ENCODE data around the gene SMG6.

DNA sequence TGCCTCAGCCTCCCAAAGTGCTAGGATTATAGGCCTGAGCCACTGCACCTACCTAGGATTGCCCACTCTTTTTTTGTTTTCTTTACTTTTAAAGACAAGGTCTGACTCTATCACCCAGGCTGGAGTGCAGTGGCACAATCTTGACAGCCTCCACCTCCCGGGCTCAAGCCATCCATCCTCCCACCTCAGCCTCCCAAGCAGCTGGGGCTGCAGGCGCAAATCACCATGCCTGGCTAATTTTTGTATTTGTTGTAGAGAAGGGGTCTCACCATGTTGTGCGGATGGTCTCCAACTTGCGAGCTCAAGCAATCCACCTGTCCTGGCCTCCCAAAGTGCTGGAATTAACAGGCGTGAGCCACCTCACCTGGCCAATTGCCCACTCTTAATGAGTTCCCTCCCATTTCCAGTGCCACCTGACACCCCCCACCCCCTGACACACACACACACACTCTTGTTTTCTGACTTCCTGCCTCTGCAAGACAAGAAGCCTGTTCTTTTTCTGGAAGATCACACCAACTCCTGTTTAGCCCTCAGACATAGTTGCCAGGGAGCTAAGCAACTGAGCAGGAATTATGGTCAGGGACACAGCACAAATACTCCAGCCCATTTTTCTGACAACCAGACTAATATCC is 259.2 kb downstream of the SMG6 start:
- TF ChIP-seq, protein P1, sequence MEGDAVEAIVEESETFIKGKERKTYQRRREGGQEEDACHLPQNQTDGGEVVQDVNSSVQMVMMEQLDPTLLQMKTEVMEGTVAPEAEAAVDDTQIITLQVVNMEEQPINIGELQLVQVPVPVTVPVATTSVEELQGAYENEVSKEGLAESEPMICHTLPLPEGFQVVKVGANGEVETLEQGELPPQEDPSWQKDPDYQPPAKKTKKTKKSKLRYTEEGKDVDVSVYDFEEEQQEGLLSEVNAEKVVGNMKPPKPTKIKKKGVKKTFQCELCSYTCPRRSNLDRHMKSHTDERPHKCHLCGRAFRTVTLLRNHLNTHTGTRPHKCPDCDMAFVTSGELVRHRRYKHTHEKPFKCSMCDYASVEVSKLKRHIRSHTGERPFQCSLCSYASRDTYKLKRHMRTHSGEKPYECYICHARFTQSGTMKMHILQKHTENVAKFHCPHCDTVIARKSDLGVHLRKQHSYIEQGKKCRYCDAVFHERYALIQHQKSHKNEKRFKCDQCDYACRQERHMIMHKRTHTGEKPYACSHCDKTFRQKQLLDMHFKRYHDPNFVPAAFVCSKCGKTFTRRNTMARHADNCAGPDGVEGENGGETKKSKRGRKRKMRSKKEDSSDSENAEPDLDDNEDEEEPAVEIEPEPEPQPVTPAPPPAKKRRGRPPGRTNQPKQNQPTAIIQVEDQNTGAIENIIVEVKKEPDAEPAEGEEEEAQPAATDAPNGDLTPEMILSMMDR (IDR thresholded peaks at IDR 0.05; ENCODE audit: insufficient read depth, low read length, poor library complexity, severe bottlenecking) = no peak
- TF ChIP-seq EZH2phosphoT487 (conservative IDR thresholded peaks at IDR 0.05; ENCODE audit: low read length) = no peak
